GM23248 (cell line): ENCODE measurements around the gene CHCHD5. TPM values are rescaled to one million over a fixed set of nuclear protein-coding genes. Genes with fewer than 3 reads are reported as not detected.

Experiments
- DNase-seq: peaks from one replicate; pipeline ENCODE4 v3.0.0-alpha.2; 2015
- H2AFZ ChIP-seq: fragments of 200-600 bp; sonication (generic); 2 replicates; pipeline ENCODE4 v1.6.1; 2016; ENCODE audit warnings: antibody characterized with exemption
- H3F3A ChIP-seq: fragments of 200-600 bp; sonication (generic); 2 replicates; pipeline ENCODE4 v1.6.1; 2016; ENCODE audit warnings: mild to moderate bottlenecking, antibody characterized with exemption, mixed run types; ENCODE audit not compliant: insufficient read depth
- H3K27ac ChIP-seq: fragments of 200-600 bp; sonication (generic); 2 replicates; pipeline ENCODE4 v1.5.1; 2016; ENCODE audit warnings: mild to moderate bottlenecking
- H3K27me3 ChIP-seq: fragments of 200-600 bp; sonication (generic); replicated peaks from 2 replicates; pipeline ENCODE4 v1.6.1; 2016; ENCODE audit warnings: mild to moderate bottlenecking; ENCODE audit not compliant: insufficient read depth
- H3K36me3 ChIP-seq: fragments of 200-600 bp; sonication (generic); 2 replicates; pipeline ENCODE4 v1.6.1; 2016; ENCODE audit warnings: low read depth, mild to moderate bottlenecking
- H3K4me1 ChIP-seq: fragments of 200-600 bp; sonication (generic); 2 replicates; pipeline ENCODE4 v1.6.1; 2016; ENCODE audit warnings: mild to moderate bottlenecking; ENCODE audit not compliant: insufficient read depth
- H3K4me2 ChIP-seq: fragments of 200-600 bp; sonication (generic); one replicate; pipeline ENCODE4 v1.6.1; 2016; ENCODE audit warnings: mild to moderate bottlenecking; ENCODE audit not compliant: unreplicated experiment
- H3K4me3 ChIP-seq: fragments of 200-600 bp; sonication (generic); 2 replicates; pipeline ENCODE4 v1.5.1; 2016; ENCODE audit warnings: mild to moderate bottlenecking
- H3K79me2 ChIP-seq: fragments of 200-600 bp; sonication (generic); 2 replicates; pipeline ENCODE4 v1.6.1; 2016; ENCODE audit warnings: mild to moderate bottlenecking; ENCODE audit not compliant: insufficient read depth
- H3K9ac ChIP-seq: fragments of 200-600 bp; sonication (generic); 2 replicates; pipeline ENCODE4 v1.6.1; 2016; ENCODE audit warnings: mild to moderate bottlenecking
- H3K9me2 ChIP-seq: fragments of 200-600 bp; sonication (generic); 2 replicates; pipeline ENCODE4 v1.6.1; 2016; ENCODE audit warnings: mixed run types, mild to moderate bottlenecking, moderate library complexity; ENCODE audit not compliant: insufficient read depth
- H3K9me3 ChIP-seq: fragments of 200-600 bp; sonication (generic); one replicate; pipeline ENCODE4 v1.6.1; 2017; ENCODE audit warnings: low read depth
- H4K20me1 ChIP-seq: fragments of 200-600 bp; sonication (generic); 2 replicates; pipeline ENCODE4 v1.6.0; 2016; ENCODE audit not compliant: insufficient read depth
- EZH2 ChIP-seq: fragments of 200-600 bp; sonication (generic); IDR thresholded peaks from 2 replicates; pipeline ENCODE4 v1.6.1; 2018; ENCODE audit warnings: antibody characterized with exemption, mild to moderate bottlenecking; ENCODE audit not compliant: insufficient read depth, poor library complexity, severe bottlenecking
- EZH2phosphoT487 ChIP-seq: fragments of 200-600 bp; sonication (generic); IDR thresholded peaks from 2 replicates; pipeline ENCODE4 v1.6.1; 2018; ENCODE audit warnings: antibody characterized with exemption, moderate library complexity, mild to moderate bottlenecking, low read depth; ENCODE audit not compliant: insufficient read depth
- WGBS, 2 experiments: methylation state at CpG; one replicate each; pipeline ENCODE4 v1.1.6; 2015 to 2017; ENCODE audit warnings: low lambda C conversion rate in 2 of 2, low coverage in 1 of 2; ENCODE audit errors: missing lambda C conversion rate in 2 of 2; 5-methylcytosine and 5-hydroxymethylcytosine counted together
- in situ Hi-C: fragments of 300-500 bp; cut with MboI; formaldehyde crosslinking; loops from 2 replicates; pipeline ENCODE4 v1.15.0; 2020
- polyA plus RNA-seq: library from polyadenylated mRNA; unstranded; fragments of >200 nt; fragmentation: Nextera tagmentation; extraction: Ambion mirVana; gene quantifications from 2 replicates; pipeline ENCODE4 v1.2.1, GENCODE V29; 2016
- total RNA-seq: library from RNA; depleted of rRNA; stranded (reverse); fragments of >200 nt; shearing (Covaris generic); gene quantifications from 2 replicates; pipeline ENCODE4 v1.2.3, GENCODE V29; 2014

CHCHD5 gene
- total and polyA plus RNA-seq, 2 experiments from 2014 or later: 9.5 to 55.4 TPM

DNA sequence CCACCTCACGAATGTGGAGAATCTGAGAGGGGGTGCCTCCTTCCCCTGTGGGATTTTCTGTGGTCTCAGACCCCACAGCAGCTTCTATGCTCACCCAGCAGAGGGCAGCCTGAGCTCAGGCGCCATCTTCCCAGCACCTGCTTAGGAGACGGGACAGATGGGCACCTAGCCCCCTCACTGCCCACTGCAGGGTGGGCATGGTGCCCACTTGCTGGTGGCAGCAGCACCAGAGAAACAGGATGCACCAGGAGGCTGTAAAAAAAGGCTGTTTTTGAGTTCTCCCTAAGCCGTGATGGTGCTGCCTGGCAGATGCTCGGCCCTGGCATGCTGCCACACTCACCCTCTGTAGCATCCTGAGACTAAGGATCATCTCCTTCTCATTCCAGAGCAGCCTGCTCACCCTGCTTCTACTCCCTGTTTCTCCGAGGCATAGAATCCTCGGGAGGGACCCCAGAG is 42.2 kb downstream of the CHCHD5 start:
- Histone ChIP-seq H2AFZ (peak overlapping the region; percentile 20), H3K4me1 (peaks cover 90% of the 10 kb centered on the region), H3K9me3 (no peaks in the 10 kb centered on the region), H3K9ac (peak overlapping the region; percentile 69), H3F3A (peaks cover 91% of the 10 kb centered on the region), H3K36me3 (no peaks in the 10 kb centered on the region), H4K20me1 (no peaks in the 10 kb centered on the region), H3K4me2 (peak overlapping the region; percentile 80), H3K27me3 (no peaks in the 10 kb centered on the region), H3K79me2 (peaks cover 11% of the 10 kb centered on the region; the same call in 1 of the 2 replicates), H3K9me2 (no peaks in the 10 kb centered on the region), H3K27ac (peak overlapping the region; percentile 90), H3K4me3 (peak overlapping the region; percentile 56)
- in situ Hi-C loops: no loop called here
- DNase-seq: peak; percentile 82
- TF ChIP-seq EZH2 (no peak), EZH2phosphoT487 (no peak)
- WGBS, 2 experiments: 1% methylated on average over 7 of the region's 7 CpGs

DNA sequence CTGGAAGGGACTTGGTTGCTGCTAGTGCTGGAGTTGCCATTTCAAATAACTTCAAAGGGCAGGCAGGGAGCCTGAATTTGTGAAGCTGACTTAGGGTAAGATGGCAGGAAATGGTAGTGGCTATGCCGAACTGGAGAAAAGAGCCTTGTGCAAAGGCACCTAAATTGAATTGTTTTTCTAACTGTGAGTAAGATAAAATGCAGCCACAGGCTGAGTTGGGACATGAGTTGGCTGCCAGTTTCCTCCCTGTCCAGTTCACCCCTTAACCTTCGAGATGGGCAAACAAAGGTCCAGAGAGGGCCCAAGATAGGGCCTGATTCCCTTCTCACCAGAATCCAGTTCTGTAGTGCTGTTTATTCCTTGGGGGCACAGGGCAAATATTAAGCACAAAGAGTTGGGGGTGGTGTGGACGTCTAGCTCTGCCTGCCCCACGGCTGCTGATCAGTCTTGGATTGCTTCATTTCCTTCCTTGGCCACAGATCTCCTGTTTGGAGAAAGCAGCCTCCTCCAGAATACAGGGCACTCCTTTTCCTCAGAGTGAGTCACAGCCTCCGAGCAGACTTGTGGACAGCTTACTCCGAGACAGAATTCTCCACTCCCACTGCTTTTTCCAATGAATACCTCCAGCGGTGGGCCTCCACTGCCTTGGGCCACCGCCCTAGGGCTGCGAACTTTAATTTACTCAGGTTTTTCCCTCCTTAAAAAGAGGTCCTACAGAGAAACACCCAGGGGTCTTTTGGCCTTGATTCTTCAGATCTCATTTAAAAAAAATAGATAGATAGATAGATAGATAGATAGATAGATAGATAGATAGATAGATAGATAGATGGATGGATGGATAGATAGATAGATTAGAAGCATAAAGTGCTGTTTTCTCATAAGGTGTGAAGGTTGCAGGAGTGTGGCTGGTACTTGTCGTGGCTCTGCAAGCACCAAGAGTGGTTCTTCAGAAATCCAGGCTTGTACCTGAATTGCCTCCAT is 42.9 kb downstream of the CHCHD5 start:
- Histone ChIP-seq H3K9ac (peak overlapping the region; percentile 69), H3K4me3 (peak overlapping the region; percentile 56), H2AFZ (peak overlapping the region; percentile 20), H4K20me1 (no peaks in the 10 kb centered on the region), H3K27ac (peak overlapping the region; percentile 90), H3K27me3 (no peaks in the 10 kb centered on the region), H3K36me3 (no peaks in the 10 kb centered on the region), H3F3A (peaks cover 91% of the 10 kb centered on the region), H3K9me3 (no peaks in the 10 kb centered on the region), H3K4me2 (peak overlapping the region; percentile 80), H3K9me2 (no peaks in the 10 kb centered on the region), H3K79me2 (peaks cover 11% of the 10 kb centered on the region; the same call in 1 of the 2 replicates), H3K4me1 (peaks cover 92% of the 10 kb centered on the region)
- peak; percentile 98 for DNase-seq
- 2 to 3% methylated on average over 10 of the region's 10 CpGs for WGBS, 2 experiments
- TF ChIP-seq EZH2: no peak
- TF ChIP-seq EZH2phosphoT487: no peak
- in situ Hi-C loops: no loop called here

DNA sequence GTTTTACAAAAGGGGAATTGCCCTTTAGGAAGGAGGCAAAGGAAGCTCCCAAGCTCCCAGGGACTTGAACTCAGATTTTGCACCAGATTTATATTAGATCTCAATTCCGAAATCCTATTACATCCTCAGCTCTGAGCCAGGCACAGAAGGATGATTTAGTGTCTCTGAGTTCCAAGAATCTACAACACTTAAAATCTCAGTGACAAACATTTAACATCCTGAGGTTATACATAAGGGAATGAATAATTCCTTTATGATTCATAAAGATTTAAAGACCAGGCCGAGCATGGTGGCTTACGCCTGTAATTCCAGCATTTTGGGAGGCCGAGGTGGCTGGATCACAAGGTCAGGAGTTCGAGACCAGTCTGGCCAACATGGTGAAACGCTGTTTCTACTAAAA is 44.8 kb downstream of the CHCHD5 start:
- 56 to 58% methylated on average over 6 of the region's 6 CpGs for WGBS, 2 experiments
- peaks cover 11% of the 10 kb centered on the region; the same call in 1 of the 2 replicates for H3K79me2 ChIP-seq
- DNase-seq: no peak
- no peaks in the 10 kb centered on the region for H3K27me3 ChIP-seq
- H3K27ac ChIP-seq: peak overlapping the region; percentile 32; the same call in 1 of the 2 replicates
- H3K9ac ChIP-seq: no peak overlapping the region
- TF ChIP-seq EZH2phosphoT487 (no peak), EZH2 (no peak)
- H3K4me3 ChIP-seq: no peak overlapping the region
- H4K20me1 ChIP-seq: no peaks in the 10 kb centered on the region
- no peaks in the 10 kb centered on the region for H3K36me3 ChIP-seq
- H3F3A ChIP-seq: peaks cover 75% of the 10 kb centered on the region
- H3K4me1 ChIP-seq: peaks cover 80% of the 10 kb centered on the region
- no peak overlapping the region for H2AFZ ChIP-seq
- no peak overlapping the region for H3K4me2 ChIP-seq
- in situ Hi-C loops: no loop called here
- H3K9me3 ChIP-seq: no peaks in the 10 kb centered on the region
- no peaks in the 10 kb centered on the region for H3K9me2 ChIP-seq

- Histone ChIP-seq H3K27ac (peak overlapping the region; percentile 31; the same call in 1 of the 2 replicates), H3K36me3 (no peaks in the 10 kb centered on the region), H3K27me3 (no peaks in the 10 kb centered on the region), H3K4me3 (no peak overlapping the region), H3K4me2 (peak overlapping the region; percentile 16), H3K4me1 (peaks cover 75% of the 10 kb centered on the region), H4K20me1 (no peaks in the 10 kb centered on the region), H2AFZ (0 out of 2 replicates have a peak overlapping the region, but pooled peaks have one; percentile 27), H3K9me3 (no peaks in the 10 kb centered on the region), H3K9me2 (no peaks in the 10 kb centered on the region), H3F3A (peaks cover 70% of the 10 kb centered on the region), H3K9ac (no peak overlapping the region), H3K79me2 (peaks cover 9% of the 10 kb centered on the region; the same call in 1 of the 2 replicates)
- TF ChIP-seq EZH2phosphoT487 (no peak), EZH2 (no peak)
- in situ Hi-C loops: no loop called here
- DNase-seq: no peak
- 78 to 84% methylated on average over 8 of the region's 8 CpGs for WGBS, 2 experiments
Measured at GRCh38 chr2:112629823-112630222, 45.4 kb downstream of the CHCHD5 start.
